OCI-LY1 (cell line): Measurements from ENCODE around the gene CETP.

Source experiments
- EZH2 ChIP-seq: fragments of 200-600 bp; sonication (generic), shearing (Covaris generic); IDR thresholded peaks from 2 replicates; pipeline ENCODE4 v1.8.0; 2017; ENCODE audit warnings: borderline replicate concordance, mixed run types, mild to moderate bottlenecking, antibody characterized with exemption, low read length, moderate library complexity, mixed read lengths
- TF ChIP-seq, protein P1 (sequence below): fragments of 200-600 bp; sonication (generic), shearing (Covaris generic); IDR thresholded peaks from 2 replicates; pipeline ENCODE4 v1.5.1; 2017; ENCODE audit warnings: mild to moderate bottlenecking, antibody characterized with exemption, low read length, moderate library complexity, mixed read lengths

DNA sequence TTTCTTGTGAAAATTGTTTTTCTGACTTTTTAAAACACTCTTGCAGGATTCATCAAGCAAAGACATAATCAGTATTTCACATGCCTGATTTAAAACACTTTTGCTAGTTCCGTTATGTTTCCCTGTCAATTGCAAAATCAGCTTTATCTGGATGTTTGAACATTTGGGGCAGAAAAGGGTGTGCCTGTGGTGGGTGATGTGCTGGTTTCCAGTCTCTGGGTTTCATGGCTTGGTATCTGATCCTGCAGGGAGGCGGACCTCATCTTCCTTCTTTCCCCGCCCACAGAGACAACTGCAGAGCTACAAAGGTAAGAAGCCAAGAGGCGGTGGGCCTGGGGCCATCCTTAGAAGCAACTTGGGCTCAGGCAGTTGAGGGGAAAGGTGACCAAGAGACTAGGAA, 69.4 kb downstream of the CETP start:
- TF ChIP-seq EZH2, result no peak
- TF ChIP-seq, protein P1, sequence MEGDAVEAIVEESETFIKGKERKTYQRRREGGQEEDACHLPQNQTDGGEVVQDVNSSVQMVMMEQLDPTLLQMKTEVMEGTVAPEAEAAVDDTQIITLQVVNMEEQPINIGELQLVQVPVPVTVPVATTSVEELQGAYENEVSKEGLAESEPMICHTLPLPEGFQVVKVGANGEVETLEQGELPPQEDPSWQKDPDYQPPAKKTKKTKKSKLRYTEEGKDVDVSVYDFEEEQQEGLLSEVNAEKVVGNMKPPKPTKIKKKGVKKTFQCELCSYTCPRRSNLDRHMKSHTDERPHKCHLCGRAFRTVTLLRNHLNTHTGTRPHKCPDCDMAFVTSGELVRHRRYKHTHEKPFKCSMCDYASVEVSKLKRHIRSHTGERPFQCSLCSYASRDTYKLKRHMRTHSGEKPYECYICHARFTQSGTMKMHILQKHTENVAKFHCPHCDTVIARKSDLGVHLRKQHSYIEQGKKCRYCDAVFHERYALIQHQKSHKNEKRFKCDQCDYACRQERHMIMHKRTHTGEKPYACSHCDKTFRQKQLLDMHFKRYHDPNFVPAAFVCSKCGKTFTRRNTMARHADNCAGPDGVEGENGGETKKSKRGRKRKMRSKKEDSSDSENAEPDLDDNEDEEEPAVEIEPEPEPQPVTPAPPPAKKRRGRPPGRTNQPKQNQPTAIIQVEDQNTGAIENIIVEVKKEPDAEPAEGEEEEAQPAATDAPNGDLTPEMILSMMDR, result no peak
